Diencephalon (tissue), 1 donor: ENCODE data around the gene ZNF548. TPM values are rescaled to one million over a fixed set of nuclear protein-coding genes. Genes with fewer than 3 reads are reported as not detected.

Source experiments
- total RNA-seq: library from RNA; depleted of rRNA; stranded (reverse); fragments of >200 nt; gene quantifications from one replicate; pipeline ENCODE4 v1.2.3, GENCODE V29; 2014

The ZNF548 gene
- 35.1 TPM for total RNA-seq

GRCh38 chr19:57389730-57390598, at the start of gene ZNF548:
Gene ZNF548, plus strand, starts transcription at chr19:57389854. Its CDS starts 246 bp downstream, at chr19:57390100.

GRCh38 chr19:57350877-57351805, 38.5 kb upstream of the ZNF548 start, which contains the start of gene ZNF304:
Gene ZNF304, plus strand, starts transcription at chr19:57351271. Its CDS starts 394 bp downstream, at chr19:57351665.

GRCh38 chr19:57362997-57363687, 26.5 kb upstream of the ZNF548 start, which contains the start of the genes TRAPPC2B and ZNF547:
Gene TRAPPC2B, plus strand, starts transcription at chr19:57363551. Its CDS starts 1,283 bp downstream, at chr19:57364834.
Gene ZNF547, plus strand, starts transcription at chr19:57363551. Its CDS starts 5,005 bp downstream, at chr19:57368556.

GRCh38 chr19:57410877-57411671, 21.4 kb downstream of the ZNF548 start, which contains the start of gene ZNF17:
Gene ZNF17, plus strand, starts transcription at chr19:57411161. Its CDS starts 2,455 bp downstream, at chr19:57413616.

DNA sequence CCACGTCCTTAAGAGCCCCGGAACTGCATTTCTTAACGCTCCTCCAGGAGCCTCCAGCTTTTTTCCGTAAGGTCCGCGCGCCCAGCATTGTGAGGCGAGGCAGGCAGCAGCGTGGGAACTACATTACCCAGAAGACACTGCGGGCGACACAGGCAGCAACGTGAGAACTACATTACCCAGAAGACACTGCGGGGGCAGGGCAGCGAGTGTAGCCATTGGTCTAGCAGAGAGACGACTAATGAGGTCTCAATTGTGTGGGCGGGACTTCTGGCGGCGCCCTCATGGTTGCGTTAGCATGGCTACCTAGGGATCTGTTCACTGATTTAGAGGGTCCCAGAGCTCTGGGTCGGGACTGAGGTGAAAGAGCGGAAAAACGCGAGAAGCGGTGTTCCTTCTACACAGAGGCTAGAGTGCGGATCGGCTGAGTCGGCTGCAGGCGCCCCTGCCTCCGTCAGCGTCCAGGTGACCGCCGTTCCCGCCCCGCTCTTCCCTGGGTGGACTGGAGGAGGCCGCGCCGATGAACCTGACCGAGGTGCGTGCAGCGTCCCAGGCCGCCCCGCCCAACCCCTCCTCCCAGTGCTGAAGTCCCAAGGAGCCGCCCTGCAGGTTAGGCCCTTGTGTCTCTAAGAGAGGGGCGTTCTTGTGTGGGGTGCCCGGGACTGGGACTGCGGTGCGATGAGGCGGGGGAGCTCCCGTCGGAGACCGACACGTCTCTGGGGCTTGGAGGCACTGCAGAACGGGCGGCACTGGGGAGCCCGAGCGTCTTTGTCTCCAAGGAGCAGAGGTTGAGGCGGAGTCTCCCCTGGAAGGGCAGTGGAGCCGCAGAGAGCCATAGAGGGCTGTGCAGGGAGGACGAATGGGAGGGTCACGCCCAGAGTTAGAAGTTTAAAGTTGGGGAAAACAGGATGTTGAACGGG, 45.7 kb downstream of the ZNF548 start, which contains the start of gene ZNF749:
Gene ZNF749, plus strand, starts transcription at position 264 of the 917 bp plus-strand sequence. Its CDS starts 254 bp downstream, at position 518.

Other genes starting within 250 kb of the ZNF548 start
- gene ZIM3, start 244.7 kb upstream of the ZNF548 start, total RNA-seq = not detected
- gene DUXA, start 222.4 kb upstream of the ZNF548 start, total RNA-seq = not detected
- gene ZNF264, start 198.4 kb upstream of the ZNF548 start, total RNA-seq = 30.4 TPM
- gene AURKC, start 158.8 kb upstream of the ZNF548 start, total RNA-seq = 0.69 TPM
- 30.2 TPM for gene ZNF805, start 149.2 kb upstream of the ZNF548 start, total RNA-seq
- gene ZNF460, start 109.4 kb upstream of the ZNF548 start, total RNA-seq = 128 TPM
- gene ZNF543, start 69.4 kb upstream of the ZNF548 start, total RNA-seq = 26.5 TPM
- 19.8 TPM for gene ZNF304, start 38.6 kb upstream of the ZNF548 start, total RNA-seq
- 20.5 TPM for gene TRAPPC2B, start 26.3 kb upstream of the ZNF548 start, total RNA-seq
- gene ZNF547, start 26.3 kb upstream of the ZNF548 start, total RNA-seq = 7.8 TPM
- 30.7 TPM for gene ZNF17, start 21.3 kb downstream of the ZNF548 start, total RNA-seq
- gene ZNF749, start 45.5 kb downstream of the ZNF548 start, total RNA-seq = 33.9 TPM
- gene VN1R1, start 67.3 kb downstream of the ZNF548 start, total RNA-seq = 5.5 TPM
- 66.7 TPM for gene ZNF772, start 87.7 kb downstream of the ZNF548 start, total RNA-seq
- 21.7 TPM for gene ZNF419, start 97.9 kb downstream of the ZNF548 start, total RNA-seq
- gene ZNF773, start 110.1 kb downstream of the ZNF548 start, total RNA-seq = 18.7 TPM
- gene ZNF549, start 137.5 kb downstream of the ZNF548 start, total RNA-seq = 19.6 TPM
- 13.4 TPM for gene ZNF550, start 170.0 kb downstream of the ZNF548 start, total RNA-seq
- gene ZNF416, start 189.1 kb downstream of the ZNF548 start, total RNA-seq = 14.1 TPM
- 24.2 TPM for gene ZIK1, start 194.3 kb downstream of the ZNF548 start, total RNA-seq
- 5.3 TPM for gene ZNF530, start 210.0 kb downstream of the ZNF548 start, total RNA-seq
- 39.7 TPM for gene ZNF134, start 224.4 kb downstream of the ZNF548 start, total RNA-seq
- 30.7 TPM for gene ZNF211, start 243.3 kb downstream of the ZNF548 start, total RNA-seq